GM12878 (cell line): ENCODE data around the gene ULBP2. TPM values are rescaled to one million over a fixed set of nuclear protein-coding genes. Genes with fewer than 3 reads are reported as not detected.

ENCODE experiments used
- CREM ChIP-seq: IDR thresholded peaks from 2 replicates; pipeline ENCODE4 v1.6.1; 2014; ENCODE audit warnings: antibody characterized with exemption, low read depth
- IKZF2 ChIP-seq, 2 experiments: fragments of 450-650 bp; IDR thresholded peaks; 2 replicates each; pipeline ENCODE4 v1.6.1; 2017; ENCODE audit warnings: mild to moderate bottlenecking in 2 of 2, moderate library complexity in 2 of 2
- PAX8 ChIP-seq: fragments of 450-650 bp; IDR thresholded peaks from 2 replicates; pipeline ENCODE4 v1.6.1; 2017; ENCODE audit warnings: mild to moderate bottlenecking, moderate library complexity
- TARDBP ChIP-seq: IDR thresholded peaks from 2 replicates; pipeline ENCODE4 v1.6.1; 2016; ENCODE audit warnings: borderline replicate concordance
- polyA plus RNA-seq, 11 experiments: library from polyadenylated mRNA; depleted of rRNA in 4 of 11; unstranded in 6 of 11; stranded (reverse) in 5 of 11; fragments of >200 nt; fragmentation: Nextera tagmentation in 4 of 11; fragmentation: Illumina TruSeq in 1 of 11; extraction: Ambion mirVana in 4 of 11; extraction: Trizol in 1 of 11; gene quantifications; 1 replicate in 1 of 11; 2 replicates in 10 of 11; pipeline versions ENCODE4 v1.2.1 to v1.2.3, GENCODE V29; 2011 to 2016; ENCODE audit warnings: inconsistent platforms in 2 of 11, missing spikeins in 2 of 11, low read depth in 1 of 11
- total RNA-seq, 4 experiments: library from RNA; depleted of rRNA in 3 of 4; stranded (reverse); fragments of >200 nt in 3 of 4; fragmentation: Illumina TruSeq in 1 of 4; extraction: Trizol in 1 of 4; gene quantifications; 2 replicates each; pipeline versions ENCODE4 v1.2.1 to v1.2.3, GENCODE V29; 2013 to 2021
- TF ChIP-seq, protein P1 (sequence below): IDR thresholded peaks from 2 replicates; pipeline ENCODE4 v1.6.1; 2012; ENCODE audit warnings: improper control_type of control experiment, low read depth, low read length; ENCODE audit not compliant: insufficient replicate concordance
- TF ChIP-seq, protein P2 (sequence below): IDR thresholded peaks from 2 replicates; pipeline ENCODE4 v1.6.1; 2012; ENCODE audit warnings: low read depth, low read length, improper control_type of control experiment

Gene ULBP2
- total and polyA plus RNA-seq, 10 of the 15 experiments (the other 5 are each of a cell fraction or from before 2014, with no cell fraction given) = 0.16 to 2.5 (median 0.22) TPM; not detected in 3

DNA sequence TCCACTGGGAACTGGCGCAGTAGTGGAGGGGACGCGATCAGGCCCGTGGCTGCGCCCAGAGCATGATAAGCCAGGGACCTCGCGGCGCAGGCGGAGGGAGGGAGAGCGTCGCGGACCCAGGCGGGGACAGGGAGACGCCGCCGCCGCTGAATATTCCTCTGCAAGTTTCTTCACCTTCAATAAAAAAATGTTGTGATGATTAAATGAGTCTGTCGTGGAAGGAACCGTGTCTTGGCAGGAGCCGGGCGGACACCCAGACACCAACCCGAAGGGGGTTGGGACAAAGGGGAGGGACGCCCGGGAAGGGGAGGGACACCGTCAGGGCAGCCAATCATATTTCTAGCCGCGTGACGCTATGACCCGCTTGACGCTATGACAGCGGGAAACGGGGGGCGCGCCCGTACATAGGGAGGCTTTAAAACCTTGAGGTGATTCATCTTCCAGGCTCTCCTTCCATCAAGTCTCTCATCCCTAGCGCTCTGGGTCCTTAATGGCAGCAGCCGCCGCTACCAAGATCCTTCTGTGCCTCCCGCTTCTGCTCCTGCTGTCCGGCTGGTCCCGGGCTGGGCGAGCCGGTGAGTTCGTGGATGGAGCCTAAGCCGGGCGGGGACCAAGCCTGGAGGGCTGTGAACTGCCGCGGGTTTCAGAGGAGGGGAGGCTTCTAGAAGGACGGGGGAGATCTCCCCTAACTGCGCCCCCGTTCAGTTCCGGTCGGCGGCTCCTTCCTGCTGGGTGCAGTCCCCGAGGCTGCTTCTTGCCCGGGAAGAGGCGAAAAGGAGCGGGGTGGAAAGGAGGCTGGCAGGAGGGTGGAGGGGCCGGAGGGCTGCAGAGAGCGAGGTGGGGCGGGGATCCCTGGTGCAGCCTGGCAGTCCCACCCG is at the start of gene ULBP2 (continued):
- TF ChIP-seq, protein P1, sequence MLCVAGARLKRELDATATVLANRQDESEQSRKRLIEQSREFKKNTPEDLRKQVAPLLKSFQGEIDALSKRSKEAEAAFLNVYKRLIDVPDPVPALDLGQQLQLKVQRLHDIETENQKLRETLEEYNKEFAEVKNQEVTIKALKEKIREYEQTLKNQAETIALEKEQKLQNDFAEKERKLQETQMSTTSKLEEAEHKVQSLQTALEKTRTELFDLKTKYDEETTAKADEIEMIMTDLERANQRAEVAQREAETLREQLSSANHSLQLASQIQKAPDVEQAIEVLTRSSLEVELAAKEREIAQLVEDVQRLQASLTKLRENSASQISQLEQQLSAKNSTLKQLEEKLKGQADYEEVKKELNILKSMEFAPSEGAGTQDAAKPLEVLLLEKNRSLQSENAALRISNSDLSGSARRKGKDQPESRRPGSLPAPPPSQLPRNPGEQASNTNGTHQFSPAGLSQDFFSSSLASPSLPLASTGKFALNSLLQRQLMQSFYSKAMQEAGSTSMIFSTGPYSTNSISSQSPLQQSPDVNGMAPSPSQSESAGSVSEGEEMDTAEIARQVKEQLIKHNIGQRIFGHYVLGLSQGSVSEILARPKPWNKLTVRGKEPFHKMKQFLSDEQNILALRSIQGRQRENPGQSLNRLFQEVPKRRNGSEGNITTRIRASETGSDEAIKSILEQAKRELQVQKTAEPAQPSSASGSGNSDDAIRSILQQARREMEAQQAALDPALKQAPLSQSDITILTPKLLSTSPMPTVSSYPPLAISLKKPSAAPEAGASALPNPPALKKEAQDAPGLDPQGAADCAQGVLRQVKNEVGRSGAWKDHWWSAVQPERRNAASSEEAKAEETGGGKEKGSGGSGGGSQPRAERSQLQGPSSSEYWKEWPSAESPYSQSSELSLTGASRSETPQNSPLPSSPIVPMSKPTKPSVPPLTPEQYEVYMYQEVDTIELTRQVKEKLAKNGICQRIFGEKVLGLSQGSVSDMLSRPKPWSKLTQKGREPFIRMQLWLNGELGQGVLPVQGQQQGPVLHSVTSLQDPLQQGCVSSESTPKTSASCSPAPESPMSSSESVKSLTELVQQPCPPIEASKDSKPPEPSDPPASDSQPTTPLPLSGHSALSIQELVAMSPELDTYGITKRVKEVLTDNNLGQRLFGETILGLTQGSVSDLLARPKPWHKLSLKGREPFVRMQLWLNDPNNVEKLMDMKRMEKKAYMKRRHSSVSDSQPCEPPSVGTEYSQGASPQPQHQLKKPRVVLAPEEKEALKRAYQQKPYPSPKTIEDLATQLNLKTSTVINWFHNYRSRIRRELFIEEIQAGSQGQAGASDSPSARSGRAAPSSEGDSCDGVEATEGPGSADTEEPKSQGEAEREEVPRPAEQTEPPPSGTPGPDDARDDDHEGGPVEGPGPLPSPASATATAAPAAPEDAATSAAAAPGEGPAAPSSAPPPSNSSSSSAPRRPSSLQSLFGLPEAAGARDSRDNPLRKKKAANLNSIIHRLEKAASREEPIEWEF = no peak
- TF ChIP-seq CREM (no peak), PAX8 (no peak), TARDBP (no peak), IKZF2 (IDR thresholded peaks at IDR 0.05) (no peak)
- TF ChIP-seq, protein P2, sequence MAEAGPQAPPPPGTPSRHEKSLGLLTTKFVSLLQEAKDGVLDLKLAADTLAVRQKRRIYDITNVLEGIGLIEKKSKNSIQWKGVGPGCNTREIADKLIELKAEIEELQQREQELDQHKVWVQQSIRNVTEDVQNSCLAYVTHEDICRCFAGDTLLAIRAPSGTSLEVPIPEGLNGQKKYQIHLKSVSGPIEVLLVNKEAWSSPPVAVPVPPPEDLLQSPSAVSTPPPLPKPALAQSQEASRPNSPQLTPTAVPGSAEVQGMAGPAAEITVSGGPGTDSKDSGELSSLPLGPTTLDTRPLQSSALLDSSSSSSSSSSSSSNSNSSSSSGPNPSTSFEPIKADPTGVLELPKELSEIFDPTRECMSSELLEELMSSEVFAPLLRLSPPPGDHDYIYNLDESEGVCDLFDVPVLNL = no peak
